ENCODE measurements around the gene MTHFS. TPM values are rescaled to one million over a fixed set of nuclear protein-coding genes. Genes with fewer than 3 reads are reported as not detected.

The MTHFS gene
- polyA plus RNA-seq, 1 donor (not counting 4 experiments of a cell fraction or from before 2014, with no cell fraction given) = 33.8 TPM

DNA sequence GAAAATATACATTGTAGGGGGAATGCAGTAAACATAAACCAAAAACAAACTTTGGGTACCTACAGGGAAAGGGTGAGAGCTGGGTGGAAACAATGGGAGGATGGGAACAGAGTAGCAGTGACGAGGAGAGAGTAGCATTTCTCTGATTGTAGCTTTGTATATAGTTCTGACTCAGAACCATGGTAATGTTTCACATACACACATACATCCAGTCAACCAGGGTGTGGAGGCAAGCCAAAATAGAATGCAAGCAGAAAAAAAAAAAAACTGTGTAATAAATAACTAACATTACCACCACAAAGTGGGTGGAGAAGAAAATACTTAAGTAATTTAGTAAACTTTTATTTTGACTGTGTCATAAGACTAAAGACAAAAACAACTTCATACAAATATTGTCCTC lies 47.0 kb upstream of the MTHFS start:
- no peak for TF ChIP-seq EZH2 (IDR thresholded peaks at IDR 0.05; ENCODE audit: low read length)
- TF ChIP-seq, protein P1, sequence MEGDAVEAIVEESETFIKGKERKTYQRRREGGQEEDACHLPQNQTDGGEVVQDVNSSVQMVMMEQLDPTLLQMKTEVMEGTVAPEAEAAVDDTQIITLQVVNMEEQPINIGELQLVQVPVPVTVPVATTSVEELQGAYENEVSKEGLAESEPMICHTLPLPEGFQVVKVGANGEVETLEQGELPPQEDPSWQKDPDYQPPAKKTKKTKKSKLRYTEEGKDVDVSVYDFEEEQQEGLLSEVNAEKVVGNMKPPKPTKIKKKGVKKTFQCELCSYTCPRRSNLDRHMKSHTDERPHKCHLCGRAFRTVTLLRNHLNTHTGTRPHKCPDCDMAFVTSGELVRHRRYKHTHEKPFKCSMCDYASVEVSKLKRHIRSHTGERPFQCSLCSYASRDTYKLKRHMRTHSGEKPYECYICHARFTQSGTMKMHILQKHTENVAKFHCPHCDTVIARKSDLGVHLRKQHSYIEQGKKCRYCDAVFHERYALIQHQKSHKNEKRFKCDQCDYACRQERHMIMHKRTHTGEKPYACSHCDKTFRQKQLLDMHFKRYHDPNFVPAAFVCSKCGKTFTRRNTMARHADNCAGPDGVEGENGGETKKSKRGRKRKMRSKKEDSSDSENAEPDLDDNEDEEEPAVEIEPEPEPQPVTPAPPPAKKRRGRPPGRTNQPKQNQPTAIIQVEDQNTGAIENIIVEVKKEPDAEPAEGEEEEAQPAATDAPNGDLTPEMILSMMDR (optimal IDR thresholded peaks at IDR 0.05 in 1 of 3, IDR thresholded peaks at IDR 0.05 in 1 of 3, conservative IDR thresholded peaks at IDR 0.05 in 1 of 3; ENCODE audit: extremely low read depth in 1 of 3, insufficient read depth in 2 of 3, low read length in 3 of 3) = no peak
- H3K36me3 ChIP-seq (ENCODE audit: control insufficient read depth in 2 of 2, extremely low read depth in 1 of 2, insufficient read depth in 2 of 2, low read length in 2 of 2) = no peaks in the 10 kb centered on the region
- H3K9ac ChIP-seq (ENCODE audit: control insufficient read depth, extremely low read depth, insufficient read depth, low read length) = no peak overlapping the region
- no peak overlapping the region for H3K4me2 ChIP-seq (ENCODE audit: control insufficient read depth, extremely low read depth, insufficient read depth, low read depth, low read length)
- H3K9me1 ChIP-seq (ENCODE audit: control insufficient read depth, extremely low read depth, insufficient read depth, low read length) = no peaks in the 10 kb centered on the region
- H3K79me2 ChIP-seq (ENCODE audit: control insufficient read depth, insufficient read depth, low read length) = no peaks in the 10 kb centered on the region
- dilution Hi-C loops (cut with MboI; ENCODE audit: extremely low pct_ligation_motif_present, low sequenced_read_pairs) = no loop called here
- no peaks in the 10 kb centered on the region for H3K9me3 ChIP-seq (ENCODE audit: control insufficient read depth, low read depth, low read length)
- H3K27ac ChIP-seq (ENCODE audit: control insufficient read depth, insufficient read depth, low read length) = no peak overlapping the region
- no peaks in the 10 kb centered on the region for H4K20me1 ChIP-seq (ENCODE audit: control insufficient read depth, extremely low read depth, insufficient read depth, low read length)
- H3K4me1 ChIP-seq (ENCODE audit: control insufficient read depth, extremely low read depth, insufficient read depth, low read length) = no peaks in the 10 kb centered on the region
- DNase-seq (ENCODE audit: low read depth, low spot score) = no peak
- H3K4me3 ChIP-seq (ENCODE audit: control insufficient read depth in 2 of 3, extremely low read depth in 1 of 3, insufficient read depth in 2 of 3, low read depth in 1 of 3, low read length in 3 of 3) = no peak overlapping the region
- FAIRE-seq = no peak
- H3K27me3 ChIP-seq (ENCODE audit: control insufficient read depth, extremely low read depth, insufficient read depth, low read length) = no peaks in the 10 kb centered on the region
- no peak overlapping the region for H2AFZ ChIP-seq (ENCODE audit: control insufficient read depth, low read length)

DNA sequence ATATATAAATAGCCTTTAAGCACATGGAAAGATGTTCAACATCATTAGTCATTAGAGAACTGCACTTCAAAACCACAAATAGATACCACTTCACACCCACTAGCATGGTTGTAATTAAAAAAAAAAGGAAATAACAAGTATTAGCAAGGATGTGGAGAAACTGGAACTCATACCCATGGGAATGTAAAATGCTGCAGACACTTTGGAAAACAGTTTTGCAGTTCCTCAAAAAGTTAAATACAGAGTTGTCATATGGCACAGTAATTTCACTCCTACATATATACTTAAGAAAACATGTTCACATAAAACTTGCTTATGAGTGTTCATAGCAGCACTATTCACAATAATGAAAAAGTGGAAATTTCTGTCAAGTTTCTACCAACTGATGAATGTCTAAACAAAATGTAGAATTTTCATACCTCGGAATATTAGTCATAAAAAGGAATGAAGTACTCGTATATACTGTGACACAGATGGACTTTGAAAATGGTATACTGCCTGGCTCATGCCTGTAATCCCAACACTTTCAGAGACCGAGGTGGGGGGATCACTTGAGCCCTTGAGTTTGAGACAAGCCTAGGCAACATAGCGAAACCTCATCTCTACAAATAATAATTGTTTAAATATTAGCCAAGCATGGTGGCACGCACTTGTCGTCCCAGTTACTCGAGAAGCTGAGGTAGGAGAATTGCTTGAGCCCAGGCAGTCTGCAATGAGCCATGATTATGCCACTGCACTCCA lies 46.1 kb upstream of the MTHFS start:
- no peak for DNase-seq (ENCODE audit: low read depth, low spot score)
- Histone ChIP-seq H3K9ac (ENCODE audit: control insufficient read depth, extremely low read depth, insufficient read depth, low read length) (no peak overlapping the region), H3K27me3 (ENCODE audit: control insufficient read depth, extremely low read depth, insufficient read depth, low read length) (no peaks in the 10 kb centered on the region), H3K4me3 (ENCODE audit: control insufficient read depth in 2 of 3, extremely low read depth in 1 of 3, insufficient read depth in 2 of 3, low read depth in 1 of 3, low read length in 3 of 3) (no peak overlapping the region), H3K9me3 (ENCODE audit: control insufficient read depth, low read depth, low read length) (no peaks in the 10 kb centered on the region), H3K36me3 (ENCODE audit: control insufficient read depth in 2 of 2, extremely low read depth in 1 of 2, insufficient read depth in 2 of 2, low read length in 2 of 2) (no peaks in the 10 kb centered on the region), H4K20me1 (ENCODE audit: control insufficient read depth, extremely low read depth, insufficient read depth, low read length) (no peaks in the 10 kb centered on the region), H3K4me2 (ENCODE audit: control insufficient read depth, extremely low read depth, insufficient read depth, low read depth, low read length) (no peak overlapping the region), H2AFZ (ENCODE audit: control insufficient read depth, low read length) (no peak overlapping the region), H3K9me1 (ENCODE audit: control insufficient read depth, extremely low read depth, insufficient read depth, low read length) (no peaks in the 10 kb centered on the region), H3K4me1 (ENCODE audit: control insufficient read depth, extremely low read depth, insufficient read depth, low read length) (no peaks in the 10 kb centered on the region), H3K79me2 (ENCODE audit: control insufficient read depth, insufficient read depth, low read length) (no peaks in the 10 kb centered on the region), H3K27ac (ENCODE audit: control insufficient read depth, insufficient read depth, low read length) (no peak overlapping the region)
- TF ChIP-seq EZH2 (IDR thresholded peaks at IDR 0.05; ENCODE audit: low read length) = no peak
- TF ChIP-seq, protein P1 (optimal IDR thresholded peaks at IDR 0.05 in 1 of 3, IDR thresholded peaks at IDR 0.05 in 1 of 3, conservative IDR thresholded peaks at IDR 0.05 in 1 of 3; ENCODE audit: extremely low read depth in 1 of 3, insufficient read depth in 2 of 3, low read length in 3 of 3) = no peak
- no peak for FAIRE-seq
- dilution Hi-C loops (cut with MboI; ENCODE audit: extremely low pct_ligation_motif_present, low sequenced_read_pairs) = no loop called here
